GM19099 (cell line): ENCODE data around the gene RAPGEF1.

Experiments
- POLR2A ChIP-seq: IDR thresholded peaks from 3 replicates; pipeline ENCODE4 v1.6.1; 2011; ENCODE audit warnings: low read depth; ENCODE audit not compliant: insufficient read length; ENCODE audit errors: extremely low read depth

The RAPGEF1 gene

GRCh38 chr9:131762356-131762932 is 22.6 kb upstream of the RAPGEF1 start:
- TF ChIP-seq POLR2A: no peak

GRCh38 chr9:131759017-131759647 is 19.3 kb upstream of the RAPGEF1 start:
- no peak for TF ChIP-seq POLR2A

- no peak for TF ChIP-seq POLR2A
These were observed 17.7 kb upstream of the RAPGEF1 start for GRCh38 chr9:131757549-131757948.

DNA sequence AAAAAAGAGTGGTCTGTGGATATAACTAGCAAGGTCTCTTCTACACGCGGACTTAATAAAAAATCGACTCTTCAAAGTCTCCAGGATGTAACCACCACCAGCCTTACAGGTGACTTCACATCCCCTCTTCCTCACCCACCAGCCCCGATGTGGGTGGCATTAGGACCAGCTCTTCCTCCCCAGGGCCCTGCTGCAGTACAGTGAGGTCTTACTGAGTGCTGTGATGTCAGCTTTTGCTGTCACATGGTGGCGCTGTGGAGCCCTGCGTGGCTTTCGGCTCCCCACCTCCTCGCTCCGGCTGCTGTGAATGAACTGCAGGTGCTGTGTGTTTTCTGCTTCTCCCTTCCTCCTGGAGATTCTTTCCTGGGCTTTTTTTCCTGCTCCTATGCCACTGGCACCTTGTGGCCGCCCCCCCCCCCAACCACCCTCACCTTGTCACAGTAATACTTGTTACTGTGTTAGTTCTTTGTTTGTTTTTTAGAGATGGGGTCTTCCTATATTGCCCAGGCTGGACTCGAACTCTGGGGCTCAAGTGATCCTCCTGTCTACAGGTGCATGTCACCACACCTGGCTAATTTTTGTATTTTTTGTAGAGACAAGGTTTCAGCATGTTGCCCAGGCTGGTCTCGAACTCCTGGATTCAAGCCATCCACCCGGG is 15.8 kb upstream of the RAPGEF1 start:
- no peak for TF ChIP-seq POLR2A

GRCh38 chr9:131754846-131755245 is 15.0 kb upstream of the RAPGEF1 start:
- TF ChIP-seq POLR2A: no peak

- no peak for TF ChIP-seq POLR2A
These were observed 12.5 kb upstream of the RAPGEF1 start for GRCh38 chr9:131752231-131752884.

DNA sequence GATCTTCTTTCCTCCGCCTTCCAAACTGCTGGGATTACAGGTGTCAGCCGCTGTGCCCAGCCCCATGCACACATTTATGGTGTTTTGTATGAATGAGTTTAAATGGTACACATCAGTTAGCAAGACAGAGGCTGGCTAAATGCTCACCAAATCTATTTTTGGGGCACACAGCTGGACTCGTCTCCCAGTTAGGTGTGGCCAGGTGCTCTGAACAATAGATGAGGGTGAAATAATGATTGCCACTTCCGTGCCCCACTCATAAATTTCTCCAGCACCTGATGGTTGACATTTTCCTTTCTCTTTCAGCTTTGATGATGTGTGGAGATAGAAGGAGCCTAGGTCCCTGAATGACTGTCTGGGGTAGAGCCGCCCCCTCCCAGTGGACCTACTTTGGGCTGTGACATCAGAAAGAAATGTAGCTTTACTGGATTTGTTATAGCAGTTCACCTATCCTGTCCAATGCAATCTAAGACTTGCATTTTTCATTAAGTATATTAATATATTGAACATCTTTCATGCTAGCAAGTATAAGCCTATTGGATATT is 8.6 kb upstream of the RAPGEF1 start:
- no peak for TF ChIP-seq POLR2A

- no peak for TF ChIP-seq POLR2A
These were observed 7.5 kb upstream of the RAPGEF1 start for GRCh38 chr9:131747352-131747751.

GRCh38 chr9:131745610-131746009 is 5.7 kb upstream of the RAPGEF1 start:
- TF ChIP-seq POLR2A: no peak

DNA sequence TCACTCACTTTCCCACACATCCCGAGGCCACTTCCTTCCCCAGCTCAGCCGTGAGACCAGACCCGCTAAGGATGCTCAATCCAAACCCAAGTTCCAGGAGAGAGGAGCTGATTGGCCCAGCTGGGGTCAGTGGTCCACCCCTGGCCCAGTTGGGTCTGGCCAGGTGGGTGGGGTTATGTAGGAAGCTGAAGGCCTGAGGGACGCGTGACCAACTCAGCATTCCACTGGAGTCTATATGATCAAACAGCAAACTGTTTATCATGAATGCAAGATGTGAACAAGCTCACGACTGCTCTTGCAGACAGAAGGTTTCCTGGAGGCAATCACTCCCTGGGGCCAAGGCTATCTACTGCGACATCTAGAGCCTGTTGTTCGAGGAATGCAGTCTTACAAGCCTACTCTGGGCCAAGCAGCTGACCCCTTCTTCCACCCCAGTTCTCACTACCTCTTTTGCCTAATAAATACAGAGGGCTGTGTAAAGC is 4.9 kb upstream of the RAPGEF1 start:
- TF ChIP-seq POLR2A: no peak

DNA sequence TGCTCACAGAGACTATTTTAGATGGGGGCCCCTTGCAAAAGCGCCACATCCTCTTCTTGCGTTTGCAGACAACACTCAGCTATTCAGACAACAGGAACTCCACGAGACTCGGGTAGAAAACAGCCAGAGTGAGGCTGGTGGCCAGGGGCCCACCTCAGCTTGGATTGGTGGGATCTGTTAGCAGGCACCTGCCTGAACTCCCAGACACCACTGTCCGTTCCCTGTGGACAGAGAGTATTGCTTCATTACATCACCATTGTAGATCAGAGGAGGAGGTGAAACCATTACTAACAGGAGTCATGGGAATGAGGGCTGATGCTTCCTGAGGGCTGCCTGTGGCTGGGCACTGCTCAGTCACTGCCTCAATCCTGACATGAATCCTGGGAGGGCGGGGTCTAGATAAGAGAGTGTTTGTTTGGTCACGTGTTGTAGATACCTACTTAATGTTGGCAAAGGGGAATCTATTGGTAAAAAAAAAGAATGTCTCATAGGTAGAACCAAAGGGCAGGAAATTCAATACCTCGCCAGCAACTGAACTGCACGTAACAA is 4.4 kb upstream of the RAPGEF1 start:
- TF ChIP-seq POLR2A: no peak

- no peak for TF ChIP-seq POLR2A
These were observed 3.6 kb upstream of the RAPGEF1 start for GRCh38 chr9:131743501-131743900.

GRCh38 chr9:131743096-131743495 is 3.2 kb upstream of the RAPGEF1 start:
- TF ChIP-seq POLR2A: no peak

DNA sequence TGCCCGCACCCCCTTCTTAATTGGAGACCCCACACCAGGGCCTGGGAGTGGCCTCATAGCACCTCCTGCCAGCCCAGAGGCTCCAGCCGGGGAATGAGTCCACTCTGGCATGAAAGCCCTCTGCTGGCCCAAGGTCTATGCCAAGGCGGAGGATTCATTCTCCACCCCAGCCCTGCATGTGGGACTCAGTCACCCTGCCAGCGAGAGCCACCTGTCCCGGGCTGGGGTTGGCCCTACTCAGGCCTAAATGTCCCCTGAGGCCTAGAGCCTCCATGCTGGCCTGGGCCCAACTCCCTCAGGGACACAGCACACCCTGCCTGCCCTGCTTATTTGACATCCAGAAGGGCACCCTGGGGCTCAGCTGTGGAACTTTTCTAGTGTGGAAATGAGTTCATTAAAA is 1.0 kb upstream of the RAPGEF1 start:
- no peak for TF ChIP-seq POLR2A
